ENCODE data around the gene WASHC3.

The WASHC3 gene

DNA sequence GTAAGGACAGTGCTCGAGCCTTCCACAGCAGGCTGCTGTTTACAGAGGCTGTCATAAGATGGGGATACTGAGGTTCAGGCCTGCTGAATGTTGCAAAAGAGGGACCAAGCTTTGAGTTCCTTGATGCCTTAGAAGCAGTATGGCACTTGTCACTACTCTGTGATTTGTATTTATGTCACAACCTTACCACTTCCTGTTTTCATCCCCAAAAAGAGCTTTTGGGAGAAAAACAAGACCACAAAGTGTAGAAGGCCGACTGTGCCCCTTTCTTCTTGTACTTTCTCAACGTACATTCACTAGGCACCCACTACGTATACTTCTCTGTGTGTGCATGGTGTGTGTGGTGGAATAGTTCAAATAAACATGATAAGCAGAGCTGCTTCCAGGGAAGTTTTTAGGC is 94.3 kb downstream of the WASHC3 start:
- DNase-seq, result no peak

DNA sequence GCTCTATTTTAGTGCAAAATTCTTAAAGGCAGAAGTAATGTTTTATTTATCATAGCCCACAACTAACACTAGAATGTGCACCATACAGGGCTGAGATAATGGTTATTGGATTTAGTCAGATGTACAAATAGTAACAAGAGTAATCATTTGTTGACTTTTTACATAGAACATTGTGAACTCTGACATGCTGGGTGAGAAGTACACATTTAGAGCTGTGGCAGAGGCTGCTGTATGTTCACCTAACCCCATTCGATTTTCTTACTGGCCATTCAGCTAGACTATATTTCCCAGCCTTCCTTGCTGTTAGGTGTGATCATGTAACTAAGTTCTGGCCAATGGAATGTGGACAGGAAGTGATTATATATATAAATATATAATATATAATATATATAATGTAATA is 95.3 kb downstream of the WASHC3 start:
- no peak for DNase-seq

DNA sequence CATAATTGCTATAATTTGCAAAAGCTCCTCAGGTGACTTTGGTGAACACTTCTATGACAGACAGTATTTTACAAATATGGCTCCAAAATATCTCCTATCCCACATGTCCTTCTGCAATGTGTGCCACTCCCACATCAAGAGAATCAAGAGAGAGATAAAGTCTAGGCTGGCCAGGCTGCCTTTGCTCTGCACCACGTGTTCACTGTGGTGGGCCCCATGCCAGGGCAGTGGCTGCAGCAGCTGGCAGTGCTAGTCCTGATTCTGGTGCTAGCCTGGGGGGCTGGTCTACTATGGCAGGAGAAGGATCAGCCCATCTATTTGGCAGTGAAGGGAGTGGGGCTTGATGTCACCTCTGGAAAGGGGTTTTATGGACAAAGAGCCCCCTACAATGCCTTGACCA is 98.1 kb downstream of the WASHC3 start:
- DNase-seq, result no peak

Data from activated CD8-positive, alpha-beta memory T cell treated with anti-CD3 and anti-CD28 coated beads, Interleukin-2, amount 50 U/mL, for 4 hours (primary cell).